Kasumi-1 (cell line): ENCODE data around the gene USP36.
"Not testable (repeated sequence)": the region's sequence is repeated elsewhere in the genome, so short reads cannot be mapped to it uniquely, and the experiment has no call there.

Experiments used
- DNase-seq, 2 experiments: peaks; one replicate each; lab custom pipeline; 2025; lab: John Stamatoyannopoulos, UW

Gene USP36

DNA sequence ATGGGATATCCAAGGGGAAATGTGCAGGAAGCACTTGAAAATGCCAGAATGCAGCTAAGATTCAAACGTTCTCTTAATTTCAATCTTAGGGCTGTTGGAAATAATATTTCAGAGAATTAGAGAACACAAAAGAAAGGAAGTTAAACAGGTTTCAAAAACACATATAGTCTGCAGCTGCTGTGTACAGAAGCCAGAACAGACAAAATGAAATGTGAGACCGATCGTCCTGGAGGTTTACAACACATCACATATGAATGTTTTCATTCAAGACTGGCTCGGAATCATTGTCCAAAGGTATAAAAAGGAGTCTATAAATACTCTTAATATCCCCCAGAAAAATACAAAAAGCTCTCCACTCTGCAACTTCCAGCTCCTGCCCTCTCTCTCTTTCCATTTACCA lies 72.8 kb downstream of the USP36 start:
- DNase-seq, result no peak

DNA sequence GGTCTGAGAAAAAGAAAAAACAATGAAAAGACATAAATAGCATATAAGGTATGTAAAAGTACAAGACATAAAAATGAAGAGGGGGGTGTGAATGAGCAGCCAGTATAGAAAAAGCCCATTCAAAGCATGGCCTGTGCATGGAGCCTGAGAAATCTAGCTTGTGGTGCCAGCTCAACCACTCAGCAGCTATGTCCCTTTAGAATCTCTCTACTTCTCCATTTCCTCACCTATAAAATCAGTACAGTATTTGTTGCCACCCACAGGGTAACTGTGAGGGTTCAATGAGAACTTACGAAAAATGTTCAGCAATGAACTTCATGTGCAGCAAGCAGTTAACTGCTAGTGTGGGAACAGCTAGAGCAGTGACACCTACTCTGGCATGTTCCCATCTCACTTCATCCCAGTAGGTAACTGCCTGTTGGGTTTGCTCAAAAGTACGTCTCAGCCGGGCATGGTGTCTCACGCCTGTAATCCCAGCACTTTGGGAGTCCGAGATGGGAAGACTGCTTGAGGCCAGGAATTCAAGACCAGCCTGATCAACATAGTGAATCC lies 73.8 kb downstream of the USP36 start:
- DNase-seq, result no peak

GRCh38 chr17:78766225-78766624 lies 74.4 kb downstream of the USP36 start:
- DNase-seq, result no peak

DNA sequence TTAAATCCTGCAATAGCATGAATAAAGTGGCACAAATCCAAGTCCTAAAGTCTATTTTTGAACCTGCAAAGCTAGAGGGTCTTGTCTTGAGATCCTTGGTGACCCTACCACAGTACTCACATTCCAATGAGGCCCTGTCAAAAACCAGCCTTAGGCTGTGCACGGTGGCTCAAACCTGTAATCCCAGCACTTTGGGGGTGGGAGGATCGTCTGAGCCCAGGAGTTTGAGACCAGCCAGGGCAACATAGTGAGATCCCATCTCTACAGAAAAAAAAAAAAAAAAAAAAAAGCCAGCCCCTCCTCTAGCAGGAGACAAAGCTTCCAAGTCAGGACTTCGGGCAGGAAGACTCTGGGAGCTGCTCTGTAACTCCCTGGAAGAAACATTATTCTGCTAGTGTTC lies 74.8 kb downstream of the USP36 start:
- DNase-seq, result no peak

DNA sequence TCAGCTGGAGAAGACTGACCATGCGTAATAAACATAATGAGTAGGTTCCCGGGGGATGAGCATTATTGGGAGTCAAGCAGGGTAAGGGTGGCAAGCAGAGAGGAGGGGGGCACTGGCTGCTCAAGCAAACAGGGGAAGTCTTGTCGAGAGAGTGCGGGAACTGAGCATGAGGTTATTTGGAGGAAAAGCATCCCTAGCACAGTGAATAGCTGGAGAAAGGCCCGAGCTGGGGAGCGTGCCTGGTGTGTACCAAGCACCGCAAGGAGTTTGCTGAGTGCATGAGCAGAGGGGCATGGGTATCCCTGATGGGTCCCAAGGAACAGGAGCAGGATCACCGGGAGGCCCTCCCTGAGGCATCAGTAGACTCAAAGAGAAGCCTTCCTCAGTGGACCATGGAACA lies 75.7 kb downstream of the USP36 start:
- no peak for DNase-seq

- DNase-seq, result no peak
Observed at GRCh38 chr17:78763561-78763960, 77.1 kb downstream of the USP36 start.

GRCh38 chr17:78761789-78762406 lies 78.7 kb downstream of the USP36 start:
- DNase-seq, result no peak

- no peak for DNase-seq
Observed at GRCh38 chr17:78759969-78760352, 80.7 kb downstream of the USP36 start.

GRCh38 chr17:78759203-78759968 lies 81.2 kb downstream of the USP36 start:
- DNase-seq, result peak; percentile 91 to 94

- DNase-seq, result no peak
Observed at GRCh38 chr17:78753316-78754250, 87.0 kb downstream of the USP36 start.

GRCh38 chr17:78751447-78752161 lies 89.0 kb downstream of the USP36 start:
- DNase-seq, result no peak

GRCh38 chr17:78751000-78751399 lies 89.6 kb downstream of the USP36 start:
- not testable (repeated sequence) for DNase-seq

DNA sequence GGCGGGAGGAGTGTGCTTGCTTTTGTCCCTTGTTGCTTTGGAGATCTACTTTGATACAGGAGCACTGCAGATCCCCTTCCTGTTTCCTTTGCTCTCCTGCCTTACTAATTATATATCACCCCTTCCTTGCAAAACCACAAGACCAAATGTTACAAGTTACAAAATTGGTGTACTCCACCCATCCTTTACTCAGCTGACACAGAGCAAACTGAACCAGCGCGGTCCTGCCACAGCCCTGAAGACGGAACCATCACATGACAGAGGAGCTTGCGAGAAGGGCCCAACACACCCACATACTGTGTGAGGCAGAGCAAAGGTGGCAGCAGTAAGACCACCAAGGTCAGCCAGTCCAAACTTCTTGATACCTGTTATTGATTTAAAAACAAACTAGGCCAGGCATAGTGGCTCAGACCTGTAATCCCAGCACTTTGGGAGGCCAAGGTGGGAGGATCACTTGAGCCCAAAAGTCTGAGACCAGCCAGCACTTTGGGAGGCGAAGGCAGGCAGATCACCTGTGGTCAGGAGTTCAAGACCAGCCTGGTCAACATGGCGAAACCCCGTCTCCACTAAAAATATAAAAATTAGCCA lies 91.8 kb downstream of the USP36 start:
- DNase-seq, result peak; percentile 100

DNA sequence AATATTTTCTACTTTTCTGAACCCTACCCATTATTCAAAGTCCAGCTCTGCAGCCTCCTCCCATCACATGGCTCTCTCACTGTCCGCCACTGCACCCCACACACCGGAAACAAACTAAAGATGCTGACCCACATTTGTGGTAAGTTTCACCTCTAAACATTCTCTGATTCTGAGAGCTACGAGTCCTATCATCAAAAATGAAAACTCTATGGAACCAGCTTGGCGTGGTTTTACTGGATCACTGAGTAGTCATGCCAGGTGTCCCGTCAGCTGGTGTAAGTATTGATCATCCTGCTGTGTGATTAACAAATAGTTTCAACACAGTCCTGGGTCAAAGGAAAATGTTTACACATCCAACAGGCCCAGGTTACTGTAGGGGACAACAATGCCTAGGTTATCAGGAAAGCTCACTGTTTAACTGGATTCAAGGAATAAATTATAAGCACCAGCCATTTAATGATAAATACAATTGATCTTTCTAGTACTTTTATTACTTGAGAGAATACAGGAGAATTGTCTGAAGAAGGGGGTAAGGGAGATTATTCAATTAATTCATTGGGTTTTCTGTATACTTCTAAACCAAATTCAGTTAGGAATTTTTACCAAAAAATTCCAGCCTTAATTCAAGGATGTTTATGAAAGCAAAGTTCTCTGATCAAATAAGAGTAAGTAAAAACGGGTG lies 92.4 kb downstream of the USP36 start:
- no peak for DNase-seq

DNA sequence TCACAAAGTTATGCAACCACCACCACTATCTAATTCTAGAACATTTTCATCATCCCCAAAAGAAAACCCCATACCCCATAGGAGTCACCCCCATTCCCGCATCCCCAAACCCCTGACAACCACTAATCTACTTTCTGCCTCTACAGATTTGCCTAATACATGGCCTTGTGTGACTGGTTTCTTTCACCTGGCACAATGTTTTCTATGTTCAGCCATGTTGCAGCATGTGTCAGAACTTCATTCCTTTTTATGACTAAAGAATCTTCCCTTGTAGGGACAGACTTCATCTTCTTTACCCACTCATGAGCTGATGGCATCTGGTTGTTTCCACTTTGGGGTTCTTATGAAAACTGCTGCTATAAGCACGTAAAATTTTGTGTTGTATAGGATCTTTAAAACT lies 93.1 kb downstream of the USP36 start:
- no peak for DNase-seq

DNA sequence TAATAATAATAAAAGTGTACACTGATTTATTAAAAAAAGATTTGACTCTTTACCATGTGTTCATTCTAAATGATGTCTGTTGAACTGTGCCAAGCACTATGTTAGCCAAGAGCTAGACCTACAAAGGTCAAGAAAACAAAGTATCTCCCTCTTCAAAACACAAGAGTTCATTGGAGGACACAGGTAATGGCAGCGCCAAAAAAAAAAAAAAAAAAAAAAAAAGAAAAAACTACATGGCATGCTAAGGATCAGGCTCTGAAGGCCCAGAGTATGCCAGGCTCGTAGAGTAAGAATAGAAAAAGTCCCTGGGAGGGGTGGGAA lies 93.7 kb downstream of the USP36 start:
- no peak for DNase-seq

- no peak for DNase-seq
Observed at GRCh38 chr17:78746263-78746948, 94.2 kb downstream of the USP36 start.
